NCI-H524 treated with DMSO at 0.1 percent for 48 hours (cell line): ENCODE measurements around the gene ST3GAL3.
"Not testable (repeated sequence)": the region's sequence is repeated elsewhere in the genome, so short reads cannot be mapped to it uniquely, and the experiment has no call there.

Source experiments
- DNase-seq: peaks from one replicate; lab custom pipeline; 2025; lab: John Stamatoyannopoulos, UW

The ST3GAL3 gene

GRCh38 chr1:43757343-43758053 is 50.2 kb downstream of the ST3GAL3 start:
- no peak for DNase-seq

GRCh38 chr1:43760745-43761317 is 53.5 kb downstream of the ST3GAL3 start:
- no peak for DNase-seq

DNA sequence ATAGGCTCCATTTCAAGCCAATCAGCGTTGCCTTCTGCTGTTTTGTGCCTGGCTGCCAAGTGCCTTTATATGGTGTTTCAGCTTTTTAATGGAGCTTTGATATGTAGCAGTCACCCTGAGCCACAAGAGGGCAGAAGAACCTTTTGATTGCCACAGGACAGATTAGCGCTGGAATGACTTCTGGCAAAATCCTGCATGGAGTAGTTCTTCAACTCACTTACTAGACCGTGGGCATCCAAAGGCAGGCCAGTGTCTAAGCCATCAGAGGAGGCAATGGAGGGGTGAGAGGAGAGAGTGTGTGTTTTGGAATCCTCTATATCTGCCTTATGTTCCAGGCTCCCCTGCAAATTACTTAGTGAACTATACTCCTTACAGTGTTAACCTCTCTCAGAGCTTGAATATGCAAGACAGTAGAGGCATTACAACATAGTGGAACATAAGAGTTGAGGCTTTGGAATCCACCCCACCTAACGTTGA is 56.2 kb downstream of the ST3GAL3 start:
- DNase-seq, result peak; percentile 66

DNA sequence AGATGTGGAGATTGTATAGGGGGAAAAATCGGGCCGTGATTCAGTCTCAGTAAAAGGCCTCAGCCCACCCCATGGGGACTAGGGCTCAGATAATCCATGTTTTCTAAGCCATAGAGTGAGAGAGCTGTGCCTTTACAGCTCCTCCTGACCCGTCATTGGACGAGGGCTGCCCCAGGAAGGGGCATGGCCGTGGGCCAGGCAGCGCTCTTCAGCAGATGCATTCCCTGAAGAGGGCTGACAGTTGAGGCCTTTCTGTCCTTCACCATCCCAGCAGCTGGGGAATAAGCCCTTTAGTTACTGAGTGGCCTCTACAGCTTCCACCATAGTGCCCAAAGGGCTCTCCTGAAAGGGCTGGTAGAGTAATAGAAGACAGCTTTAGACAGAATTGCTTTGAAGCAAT is 57.2 kb downstream of the ST3GAL3 start:
- DNase-seq, result peak; percentile 39

GRCh38 chr1:43766086-43766784 is 58.9 kb downstream of the ST3GAL3 start:
- peak; percentile 8 for DNase-seq

GRCh38 chr1:43766818-43767525 is 59.6 kb downstream of the ST3GAL3 start:
- DNase-seq, result peak; percentile 11

DNA sequence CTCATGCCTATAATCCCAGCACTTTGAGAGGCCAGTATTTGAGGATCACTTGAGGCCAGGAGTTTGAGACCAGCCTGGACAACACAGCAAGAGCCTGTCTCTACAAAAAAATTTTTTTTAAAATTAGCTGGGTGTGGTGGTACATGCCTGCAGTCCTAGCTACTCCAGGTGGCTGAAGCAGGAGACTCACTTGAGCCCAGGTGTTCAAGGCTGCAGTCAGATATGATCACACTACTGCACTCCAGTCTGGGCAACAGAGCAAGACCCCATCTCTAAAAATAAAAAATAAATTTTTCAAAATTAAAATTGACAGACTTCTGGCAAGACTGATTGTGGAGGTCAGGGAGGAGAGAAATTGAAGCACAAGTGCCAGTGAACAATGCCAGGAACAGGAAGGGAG is 60.8 kb downstream of the ST3GAL3 start:
- DNase-seq, result no peak

GRCh38 chr1:43769350-43769908 is 62.1 kb downstream of the ST3GAL3 start:
- no peak for DNase-seq

DNA sequence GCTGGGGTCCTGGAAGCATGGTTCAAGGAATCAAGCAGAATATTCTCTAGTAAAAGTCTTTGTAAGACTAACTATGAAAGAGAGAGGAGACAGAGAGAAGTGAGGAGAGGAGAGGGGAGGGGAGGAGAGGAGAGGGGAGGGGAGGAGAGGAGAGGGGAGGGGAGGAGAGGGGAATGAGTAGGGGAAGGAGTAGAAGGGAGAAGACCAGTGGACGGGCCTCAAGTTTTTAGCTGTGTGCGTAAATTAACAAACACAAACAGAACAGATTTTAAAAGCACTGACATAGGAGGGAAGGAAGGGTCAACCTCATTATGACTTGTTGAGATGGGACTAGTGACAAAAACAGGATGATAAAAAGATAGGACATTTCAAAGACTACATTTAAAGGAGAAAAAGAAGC is 62.8 kb downstream of the ST3GAL3 start:
- no peak for DNase-seq

DNA sequence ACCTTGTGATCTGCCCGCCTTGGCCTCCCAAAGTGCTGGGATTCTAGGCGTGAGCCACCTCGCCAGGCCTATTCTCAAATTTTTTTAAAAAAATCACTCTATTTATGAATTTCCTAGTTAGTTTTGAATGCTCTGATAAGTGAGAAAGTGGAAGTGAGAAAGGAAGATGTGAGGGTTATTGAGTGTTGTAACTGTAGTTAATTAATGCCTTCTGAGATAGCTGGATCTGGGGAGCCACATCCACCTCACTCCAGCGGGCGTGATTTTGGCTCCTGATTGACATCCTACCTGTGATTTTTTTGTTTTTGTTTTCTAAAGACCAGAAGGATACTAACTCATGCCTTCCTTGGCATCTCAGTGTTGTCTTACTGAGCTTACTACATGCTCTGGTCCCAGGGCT is 65.6 kb downstream of the ST3GAL3 start:
- no peak for DNase-seq

DNA sequence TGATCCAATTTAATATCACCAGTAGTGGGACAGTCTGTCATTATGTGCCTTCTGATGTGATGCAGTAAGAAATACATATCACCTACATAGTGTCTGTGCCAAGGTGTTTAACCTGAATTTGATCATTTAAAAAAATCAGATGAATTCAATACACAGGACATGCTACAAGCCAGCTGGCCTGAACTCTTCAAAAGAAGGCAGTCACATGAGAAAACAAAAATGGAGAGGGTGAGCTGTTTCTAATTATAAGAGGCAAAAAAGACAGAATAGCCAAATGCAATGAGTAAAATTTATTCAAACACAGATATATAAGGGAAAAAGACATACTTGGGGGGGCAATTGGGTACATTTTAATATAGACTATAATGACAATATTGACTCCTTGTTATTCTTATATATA is 66.5 kb downstream of the ST3GAL3 start:
- DNase-seq, result no peak

DNA sequence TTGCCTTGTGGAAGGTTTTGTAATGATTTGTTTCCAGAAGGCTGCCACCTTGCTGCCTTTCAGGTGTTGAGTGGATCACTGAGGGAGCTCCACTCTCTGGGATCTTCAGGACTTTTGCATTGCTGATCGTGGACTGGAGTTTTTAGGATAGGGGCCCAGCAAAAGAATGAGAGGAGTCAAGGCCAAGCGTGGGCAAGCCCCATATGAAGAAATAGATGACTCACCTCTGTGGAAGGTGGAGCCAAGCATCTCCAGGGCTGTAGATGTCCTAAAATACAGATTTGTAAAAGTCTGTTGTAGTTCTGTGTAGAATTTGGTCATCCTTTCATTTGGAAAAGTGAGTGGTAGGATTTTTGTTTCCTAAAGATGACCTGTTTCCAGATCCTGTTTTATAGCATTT is 67.0 kb downstream of the ST3GAL3 start:
- DNase-seq, result no peak

DNA sequence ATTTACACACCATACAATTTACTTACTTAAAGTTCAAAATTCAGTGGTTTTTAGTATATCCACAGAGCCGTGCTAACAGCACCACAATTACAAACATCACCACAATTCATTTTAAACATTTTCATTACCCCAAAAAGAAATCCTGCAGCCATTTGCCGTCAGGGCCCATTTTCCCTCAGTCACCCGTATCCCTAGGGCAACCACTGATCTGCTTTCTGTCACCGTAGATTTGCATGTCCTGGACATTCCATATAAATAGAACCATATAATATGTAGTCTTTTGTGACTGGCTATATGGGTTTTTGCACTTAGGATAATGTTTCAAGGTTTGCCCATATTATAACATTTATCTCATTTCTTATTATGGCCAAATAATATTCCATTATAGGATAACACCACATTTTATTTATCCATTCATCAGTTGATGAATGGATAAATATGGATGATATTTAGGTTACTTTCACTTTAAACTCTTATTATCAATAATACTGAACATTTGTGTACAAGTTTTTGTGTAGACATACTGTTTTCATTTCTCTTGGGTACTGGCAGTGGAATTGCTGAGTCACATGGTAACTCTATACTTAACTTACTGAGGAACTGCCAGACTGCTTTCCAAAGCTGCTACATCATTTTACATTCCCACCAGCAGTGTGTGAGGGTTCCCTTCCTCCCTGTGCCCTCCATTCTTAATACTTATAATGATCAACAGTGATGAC is 68.9 kb downstream of the ST3GAL3 start:
- no peak for DNase-seq

GRCh38 chr1:43777916-43778315 is 70.6 kb downstream of the ST3GAL3 start:
- DNase-seq, result not testable (repeated sequence)

GRCh38 chr1:43779266-43779665 is 71.9 kb downstream of the ST3GAL3 start:
- no peak for DNase-seq

- no peak for DNase-seq
Measured at GRCh38 chr1:43779805-43780403, 72.6 kb downstream of the ST3GAL3 start.

- no peak for DNase-seq
Measured at GRCh38 chr1:43781574-43781973, 74.2 kb downstream of the ST3GAL3 start.

- no peak for DNase-seq
Measured at GRCh38 chr1:43783096-43783670, 75.8 kb downstream of the ST3GAL3 start.

- DNase-seq, result no peak
Measured at GRCh38 chr1:43783671-43784205, 76.4 kb downstream of the ST3GAL3 start.

DNA sequence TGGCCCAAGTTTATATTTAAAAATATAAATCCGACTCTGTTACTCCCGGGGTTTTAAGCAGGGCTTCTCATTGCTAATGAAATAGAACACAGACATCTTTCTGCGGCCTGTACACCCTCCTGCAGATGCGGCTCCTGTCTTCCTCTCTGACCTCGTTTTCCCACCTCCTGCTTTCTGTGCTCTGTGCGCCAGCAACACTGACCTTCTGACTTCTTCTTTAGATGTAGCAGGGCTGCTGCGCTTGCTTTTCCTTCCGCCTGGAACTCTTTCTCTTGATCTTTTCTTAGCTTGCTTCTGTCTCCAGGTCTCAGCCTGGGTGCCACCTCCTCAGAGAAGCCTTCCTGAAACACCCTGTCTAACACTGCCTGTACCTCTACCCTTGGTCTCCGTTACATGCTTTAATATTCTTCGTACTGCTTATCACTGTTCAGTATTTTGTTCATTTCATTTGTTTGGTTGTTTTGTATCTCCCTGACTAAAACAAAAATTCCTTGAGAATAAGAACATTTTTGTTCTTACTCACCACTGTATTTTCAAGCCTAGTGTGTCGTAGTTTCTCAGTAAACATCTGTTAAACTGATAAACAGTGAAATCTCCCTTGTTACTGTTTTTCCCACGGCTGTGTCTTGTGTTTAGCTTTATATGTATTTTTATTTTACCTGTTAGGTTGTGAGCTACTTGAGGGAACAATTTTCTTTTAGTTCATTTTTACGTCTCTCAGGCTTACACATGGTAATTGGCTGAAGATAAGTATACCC is 79.0 kb downstream of the ST3GAL3 start:
- DNase-seq, result no peak
